ENCODE results near the gene HIF1A. TPM values are rescaled to one million over a fixed set of nuclear protein-coding genes. Genes with fewer than 3 reads are reported as not detected.

The HIF1A gene
- total and polyA plus RNA-seq, 2 donors (not counting 1 experiment from before 2014, with no cell fraction given): 44.2 to 261 TPM

DNA sequence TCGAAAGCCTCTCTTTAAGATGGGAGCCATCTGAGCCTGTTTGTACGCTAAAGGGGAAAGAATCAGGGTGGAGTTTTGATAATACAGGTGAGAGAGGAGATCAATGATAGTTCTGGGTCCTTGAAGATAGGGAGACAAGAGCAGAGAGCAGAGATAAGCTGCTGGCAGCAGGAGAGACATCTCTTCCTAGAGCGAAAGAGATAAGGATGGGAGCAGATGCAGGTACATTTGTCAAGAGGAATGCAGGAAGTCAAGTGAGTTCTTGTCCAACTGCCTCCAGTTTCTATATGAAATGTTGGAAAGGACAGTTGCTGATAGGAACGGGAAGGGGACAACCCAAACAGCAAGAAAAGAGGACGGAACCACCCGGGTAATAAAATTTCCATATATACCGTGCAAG is 24.7 kb upstream of the HIF1A start:
- H3K4me3 Mint-ChIP-seq: no peak overlapping the region
- H3K9me3 ChIP-seq (ENCODE audit: control extremely low read depth in 1 of 3, control insufficient read depth in 2 of 3, insufficient read depth in 1 of 3, low read length in 2 of 3): peaks cover 0 to 12% (median 0%) of the 10 kb centered on the region in 3 donors
- H3K36me3 ChIP-seq (replicated peaks in 1 of 2; ENCODE audit: control extremely low read depth in 1 of 2, control insufficient read depth in 1 of 2, extremely low read depth in 1 of 2, insufficient read depth in 2 of 2, low read length in 1 of 2): no peaks in the 10 kb centered on the region
- peak overlapping the region; percentile 78 for H2AFZ ChIP-seq (ENCODE audit: insufficient read depth, low read depth, low read length, poor library complexity, severe bottlenecking)
- ATAC-seq (ENCODE audit: low read depth) (no peak), DNase-seq (peak; percentile 23)
- intact Hi-C loops (cut with micrococcal nuclease): no loop called here
- no peaks in the 10 kb centered on the region for H3K9me3 Mint-ChIP-seq (ENCODE audit: insufficient read depth)
- CTCF ChIA-PET: interaction anchor here (0.7 to 1.0 kb wide), 2 partner anchors 14 to 16 kb away, joined by 3 to 4 read pairs; no protein-coding TSS in a partner anchor
- H3K4me1 ChIP-seq (ENCODE audit: control insufficient read depth in 2 of 2, insufficient read depth in 2 of 2, low read length in 2 of 2): peaks cover 45 to 67% of the 10 kb centered on the region in 2 donors
- TF ChIP-seq, protein P1, sequence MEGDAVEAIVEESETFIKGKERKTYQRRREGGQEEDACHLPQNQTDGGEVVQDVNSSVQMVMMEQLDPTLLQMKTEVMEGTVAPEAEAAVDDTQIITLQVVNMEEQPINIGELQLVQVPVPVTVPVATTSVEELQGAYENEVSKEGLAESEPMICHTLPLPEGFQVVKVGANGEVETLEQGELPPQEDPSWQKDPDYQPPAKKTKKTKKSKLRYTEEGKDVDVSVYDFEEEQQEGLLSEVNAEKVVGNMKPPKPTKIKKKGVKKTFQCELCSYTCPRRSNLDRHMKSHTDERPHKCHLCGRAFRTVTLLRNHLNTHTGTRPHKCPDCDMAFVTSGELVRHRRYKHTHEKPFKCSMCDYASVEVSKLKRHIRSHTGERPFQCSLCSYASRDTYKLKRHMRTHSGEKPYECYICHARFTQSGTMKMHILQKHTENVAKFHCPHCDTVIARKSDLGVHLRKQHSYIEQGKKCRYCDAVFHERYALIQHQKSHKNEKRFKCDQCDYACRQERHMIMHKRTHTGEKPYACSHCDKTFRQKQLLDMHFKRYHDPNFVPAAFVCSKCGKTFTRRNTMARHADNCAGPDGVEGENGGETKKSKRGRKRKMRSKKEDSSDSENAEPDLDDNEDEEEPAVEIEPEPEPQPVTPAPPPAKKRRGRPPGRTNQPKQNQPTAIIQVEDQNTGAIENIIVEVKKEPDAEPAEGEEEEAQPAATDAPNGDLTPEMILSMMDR (IDR thresholded peaks at IDR 0.05): no peak
- TF ChIP-seq EZH2 (IDR thresholded peaks at IDR 0.05; ENCODE audit: borderline replicate concordance, insufficient read depth, low read depth, low read length, poor library complexity, severe bottlenecking): no peak
- peaks cover 15% of the 10 kb centered on the region for H3K4me1 Mint-ChIP-seq
- no peaks in the 10 kb centered on the region for H3K79me2 ChIP-seq (ENCODE audit: control insufficient read depth, insufficient read depth, low read length)
- peak overlapping the region in 2 of 5 experiments; percentile 9 to 29 for H3K4me3 ChIP-seq (ENCODE audit: control extremely low read depth in 1 of 5, extremely low read depth in 1 of 5, insufficient read depth in 1 of 5, low read depth in 2 of 5, low read length in 4 of 5)
- 95% methylated on average over 3 of the region's 7 CpGs for WGBS (ENCODE audit: insufficient coverage)
- POLR2A ChIA-PET: interaction anchor here (0.7 to 2.0 kb wide), 2 partner anchors 24 to 65 kb away, joined by 5 to 6 read pairs; partner anchors contain the start of gene HIF1A
- peak overlapping the region; percentile 85 to 95 for H3K27ac ChIP-seq (ENCODE audit: low read length in 2 of 2)
- H3K27me3 ChIP-seq (replicated peaks in 1 of 4; ENCODE audit: control extremely low read depth in 1 of 4, control insufficient read depth in 3 of 4, insufficient read depth in 4 of 4, low read length in 3 of 4): no peaks in the 10 kb centered on the region
- H3K4me2 ChIP-seq (replicated peaks; ENCODE audit: low read depth, low read length, poor library complexity, severe bottlenecking): peak overlapping the region; percentile 67
- H3K9ac ChIP-seq (ENCODE audit: low read length): peak overlapping the region; percentile 37
- no peak overlapping the region for H3K27ac Mint-ChIP-seq
- H3K27me3 Mint-ChIP-seq: no peaks in the 10 kb centered on the region
- H4K20me1 ChIP-seq (ENCODE audit: control insufficient read depth, insufficient read depth, low read length, poor library complexity, severe bottlenecking): no peaks in the 10 kb centered on the region

DNA sequence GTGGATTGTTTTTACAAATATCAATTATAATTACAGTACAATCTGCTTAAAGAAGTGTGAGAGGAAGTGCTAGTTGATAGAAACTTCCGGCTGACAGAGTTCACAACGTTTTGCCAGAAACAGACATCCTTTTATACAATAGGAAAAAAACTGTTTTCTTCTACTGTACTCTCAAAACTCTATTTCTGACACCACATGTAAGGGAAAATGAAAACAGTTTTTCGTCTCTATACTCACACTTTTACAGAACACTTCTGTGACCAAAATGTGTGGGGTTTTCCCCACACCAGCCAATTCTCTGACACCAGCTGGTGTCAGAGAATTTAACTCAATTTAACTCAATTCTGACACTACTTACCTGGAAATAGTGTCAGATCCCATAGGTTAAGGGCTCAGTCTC is 24.2 kb upstream of the HIF1A start:
- peak overlapping the region; percentile 85 to 95 for H3K27ac ChIP-seq (ENCODE audit: low read length in 2 of 2)
- no peaks in the 10 kb centered on the region for H3K27me3 ChIP-seq (replicated peaks in 1 of 4; ENCODE audit: control extremely low read depth in 1 of 4, control insufficient read depth in 3 of 4, insufficient read depth in 4 of 4, low read length in 3 of 4)
- peaks cover 0 to 12% (median 0%) of the 10 kb centered on the region in 3 donors for H3K9me3 ChIP-seq (ENCODE audit: control extremely low read depth in 1 of 3, control insufficient read depth in 2 of 3, insufficient read depth in 1 of 3, low read length in 2 of 3)
- intact Hi-C loops (cut with micrococcal nuclease): loop anchor here (1.0 kb wide), 1 partner anchor 8 kb away; no protein-coding TSS in a partner anchor
- peak overlapping the region in 3 of 5 experiments; percentile 9 to 29 (median 22) for H3K4me3 ChIP-seq (ENCODE audit: control extremely low read depth in 1 of 5, extremely low read depth in 1 of 5, insufficient read depth in 1 of 5, low read depth in 2 of 5, low read length in 4 of 5)
- 0% methylated on average over 1 of the region's 3 CpGs for WGBS (ENCODE audit: insufficient coverage)
- ChIA-PET POLR2A (interaction anchor here (0.8 to 2.0 kb wide), 2 partner anchors 24 to 30 kb away, joined by 3 to 5 read pairs; partner anchors contain the start of gene HIF1A), CTCF (interaction anchor here (0.7 kb wide), 1 partner anchor 15 kb away, joined by 3 read pairs; no protein-coding TSS in a partner anchor)
- peak overlapping the region; percentile 67 for H3K4me2 ChIP-seq (replicated peaks; ENCODE audit: low read depth, low read length, poor library complexity, severe bottlenecking)
- H3K27ac Mint-ChIP-seq: no peak overlapping the region
- peak; percentile 67 for DNase-seq
- no peaks in the 10 kb centered on the region for H3K36me3 ChIP-seq (replicated peaks in 1 of 2; ENCODE audit: control extremely low read depth in 1 of 2, control insufficient read depth in 1 of 2, extremely low read depth in 1 of 2, insufficient read depth in 2 of 2, low read length in 1 of 2)
- peaks cover 11% of the 10 kb centered on the region for H3K4me1 Mint-ChIP-seq
- no peaks in the 10 kb centered on the region for H3K27me3 Mint-ChIP-seq
- no peaks in the 10 kb centered on the region for H3K79me2 ChIP-seq (ENCODE audit: control insufficient read depth, insufficient read depth, low read length)
- no peaks in the 10 kb centered on the region for H3K9me3 Mint-ChIP-seq (ENCODE audit: insufficient read depth)
- peak overlapping the region; percentile 37 for H3K9ac ChIP-seq (ENCODE audit: low read length)
- peaks cover 45 to 64% of the 10 kb centered on the region in 2 donors for H3K4me1 ChIP-seq (ENCODE audit: control insufficient read depth in 2 of 2, insufficient read depth in 2 of 2, low read length in 2 of 2)
- no peak overlapping the region for H3K4me3 Mint-ChIP-seq
- no peak for TF ChIP-seq EZH2 (IDR thresholded peaks at IDR 0.05; ENCODE audit: borderline replicate concordance, insufficient read depth, low read depth, low read length, poor library complexity, severe bottlenecking)
- TF ChIP-seq, protein P1 (IDR thresholded peaks at IDR 0.05): no peak
- no peaks in the 10 kb centered on the region for H4K20me1 ChIP-seq (ENCODE audit: control insufficient read depth, insufficient read depth, low read length, poor library complexity, severe bottlenecking)
- H2AFZ ChIP-seq (ENCODE audit: insufficient read depth, low read depth, low read length, poor library complexity, severe bottlenecking): peak overlapping the region; percentile 78
- peak; percentile 66 for ATAC-seq (ENCODE audit: low read depth)

All from B cell (primary cell).